A549 (cell line): ENCODE measurements around the gene NHSL1. TPM values are rescaled to one million over a fixed set of nuclear protein-coding genes. Genes with fewer than 3 reads are reported as not detected.
A peak's percentile ranks its signal among the peaks of the same experiment; 100 is the strongest.
"Not testable (repeated sequence)": the region's sequence is repeated elsewhere in the genome, so short reads cannot be mapped to it uniquely, and the experiment has no call there.

Experiments
- ATAC-seq, 2 experiments: fragments of 200-7000 bp in 1 of 2; fragments of >200 bp in 1 of 2; cut with Nextera tagmentation in 1 of 2; cut with Tn5 transposase in 1 of 2; 3 replicates each; pipeline versions ENCODE4 v1.8.0 to v1.9.1; 2018 to 2020; ENCODE audit warnings: mild to moderate bottlenecking in 1 of 2, moderate library complexity in 1 of 2
- CTCF ChIA-PET: fragments of 300-600 bp; sonication (Branson Sonifier 250); formaldehyde crosslinking; extraction: SDS; loops from one replicate; lab custom pipeline; 2021; ENCODE audit warnings: antibody characterized with exemption, inconsistent platforms; lab: Yijun Ruan, JAX
- POLR2A ChIA-PET: fragments of 350-600 bp; formaldehyde crosslinking; extraction: SDS; loops from one replicate; lab custom pipeline; 2021; ENCODE audit warnings: antibody characterized with exemption, inconsistent platforms; lab: Yijun Ruan, JAX
- DNase-seq, 2 experiments: peaks; one replicate each; pipeline versions ENCODE4 v3.0.0 to v3.0.0-alpha.2; 2011 to 2016; ENCODE audit warnings: low read depth in 1 of 2, low spot score in 1 of 2
- FAIRE-seq: peaks from 2 replicates; lab custom pipeline; 2011; peaks lifted over from hg19 to GRCh38; lab: Jason Lieb, UNC
- H3K27ac ChIP-seq, 2 experiments: fragments of >200 bp; sonication (Bioruptor Twin); formaldehyde crosslinking; 3 replicates each; pipeline ENCODE4 v1.5.1; 2016 to 2017
- H3K4me1 ChIP-seq: fragments of >200 bp; sonication (Bioruptor Twin); formaldehyde crosslinking; 3 replicates; pipeline ENCODE4 v1.6.1; 2016
- H3K4me2 ChIP-seq: fragments of >200 bp; sonication (Bioruptor Twin); formaldehyde crosslinking; 3 replicates; pipeline ENCODE4 v1.6.1; 2016
- H3K4me3 ChIP-seq: fragments of >200 bp; sonication (Bioruptor Twin); formaldehyde crosslinking; 3 replicates; pipeline ENCODE4 v1.5.1; 2016
- H3K9me3 ChIP-seq: fragments of >200 bp; sonication (Bioruptor Twin); formaldehyde crosslinking; 3 replicates; pipeline ENCODE4 v1.6.1; 2016
- CEBPB ChIP-seq, 2 experiments: fragments of >200 bp in 1 of 2; sonication (Bioruptor Twin) in 1 of 2; formaldehyde crosslinking in 1 of 2; IDR thresholded peaks; 2 replicates each; pipeline ENCODE4 v1.6.1; 2012 to 2016
- CHD2 ChIP-seq: fragments of 150-350 bp; IDR thresholded peaks from 2 replicates; pipeline ENCODE4 v1.6.1; 2014; ENCODE audit warnings: low read length; ENCODE audit not compliant: partially characterized antibody
- CHD4 ChIP-seq: fragments of 200-600 bp; sonication (generic); IDR thresholded peaks from 2 replicates; pipeline ENCODE4 v1.6.1; 2016; ENCODE audit warnings: antibody characterized with exemption, mild to moderate bottlenecking, borderline replicate concordance
- EHF ChIP-seq: fragments of 250-450 bp; sonication (Bioruptor Pico); IDR thresholded peaks from 2 replicates; pipeline ENCODE4 v1.5.0; 2020; ENCODE audit warnings: mild to moderate bottlenecking
- ELK1 ChIP-seq: fragments of 150-350 bp; IDR thresholded peaks from 2 replicates; pipeline ENCODE4 v1.6.1; 2014; ENCODE audit warnings: low read depth, mild to moderate bottlenecking, low read length
- ESRRA ChIP-seq: fragments of 150-350 bp; IDR thresholded peaks from 2 replicates; pipeline ENCODE4 v1.6.1; 2014; ENCODE audit warnings: mild to moderate bottlenecking, low read length, borderline replicate concordance
- FOSB ChIP-seq: fragments of 250-450 bp; sonication (Bioruptor Pico); IDR thresholded peaks from 2 replicates; pipeline ENCODE4 v1.5.0; 2020; ENCODE audit warnings: mild to moderate bottlenecking, moderate library complexity
- FOSL2 ChIP-seq, 2 experiments: fragments of 450-650 bp in 1 of 2; fragments of >200 bp in 1 of 2; sonication (Bioruptor Twin) in 1 of 2; formaldehyde crosslinking; IDR thresholded peaks; 2 replicates each; pipeline versions ENCODE4 v1.5.0 to v1.6.1; 2016 to 2020; ENCODE audit warnings: mild to moderate bottlenecking in 1 of 2, moderate library complexity in 1 of 2
- HES2 ChIP-seq: fragments of >200 bp; sonication (Bioruptor Twin); formaldehyde crosslinking; IDR thresholded peaks from 2 replicates; pipeline ENCODE4 v1.6.1; 2016
- HEYL ChIP-seq: fragments of 250-450 bp; sonication (Bioruptor Pico); IDR thresholded peaks from 2 replicates; pipeline ENCODE4 v1.8.0; 2021; ENCODE audit warnings: mild to moderate bottlenecking, moderate library complexity
- HMGXB4 ChIP-seq: fragments of 250-450 bp; sonication (Bioruptor Pico); IDR thresholded peaks from 2 replicates; pipeline ENCODE4 v1.5.0; 2021; ENCODE audit warnings: mild to moderate bottlenecking, moderate library complexity, borderline replicate concordance
- HOXB13 ChIP-seq: fragments of 250-450 bp; sonication (Bioruptor Pico); IDR thresholded peaks from 2 replicates; pipeline ENCODE4 v1.5.0; 2020; ENCODE audit warnings: low read depth, mild to moderate bottlenecking, moderate library complexity
- NR3C1 ChIP-seq: fragments of >200 bp; sonication (Bioruptor Twin); formaldehyde crosslinking; IDR thresholded peaks from 3 replicates; pipeline ENCODE4 v1.6.1; 2017
- POLR2AphosphoS2 ChIP-seq: conservative IDR thresholded peaks from 2 replicates; pipeline ENCODE4 v1.6.1; 2012; ENCODE audit warnings: low read length, improper control_type of control experiment, inconsistent platforms
- RAD21 ChIP-seq, 2 experiments: fragments of >200 bp in 1 of 2; sonication (Bioruptor Twin) in 1 of 2; formaldehyde crosslinking in 1 of 2; IDR thresholded peaks in 1 of 2; conservative IDR thresholded peaks in 1 of 2; 2 replicates in 1 of 2; 3 replicates in 1 of 2; pipeline ENCODE4 v1.6.1; 2012 to 2018; ENCODE audit warnings: inconsistent platforms in 1 of 2
- RNF2 ChIP-seq: fragments of 200-600 bp; sonication (generic); IDR thresholded peaks from 2 replicates; pipeline ENCODE4 v1.6.1; 2016; ENCODE audit warnings: low read depth, mild to moderate bottlenecking, antibody characterized with exemption, moderate library complexity, borderline replicate concordance
- SMC3 ChIP-seq: fragments of >200 bp; sonication (Bioruptor Twin); formaldehyde crosslinking; IDR thresholded peaks from 3 replicates; pipeline ENCODE4 v1.6.1; 2018; ENCODE audit warnings: inconsistent platforms
- ZC3H11A ChIP-seq: fragments of 450-650 bp; IDR thresholded peaks from 2 replicates; pipeline ENCODE4 v1.6.1; 2014; ENCODE audit warnings: antibody characterized with exemption, mild to moderate bottlenecking
- WGBS: methylation state at CpG from one replicate; pipeline ENCODE4 v1.1.6; 2017; ENCODE audit errors: missing lambda C conversion rate; 5-methylcytosine and 5-hydroxymethylcytosine counted together
- polyA plus RNA-seq, 4 experiments: library from polyadenylated mRNA; depleted of rRNA in 3 of 4; stranded (reverse); fragments of >200 nt; fragmentation: RNase III in 1 of 4; extraction: RNeasy Plus Mini Kit Qiagen cat#74134 plus additional on column Dnase treatment in 1 of 4; gene quantifications; 2 replicates in 3 of 4; 3 replicates in 1 of 4; pipeline ENCODE4 v1.2.3, GENCODE V29; 2011 to 2017
- TF ChIP-seq, protein P1 (sequence below): fragments of >200 bp; sonication (Bioruptor Twin); formaldehyde crosslinking; IDR thresholded peaks from 3 replicates; pipeline ENCODE4 v1.5.1; 2016

Gene NHSL1
- polyA plus RNA-seq, 2 of the 4 experiments (the other 2 are of a cell fraction) = 1.6 to 2.8 TPM

DNA sequence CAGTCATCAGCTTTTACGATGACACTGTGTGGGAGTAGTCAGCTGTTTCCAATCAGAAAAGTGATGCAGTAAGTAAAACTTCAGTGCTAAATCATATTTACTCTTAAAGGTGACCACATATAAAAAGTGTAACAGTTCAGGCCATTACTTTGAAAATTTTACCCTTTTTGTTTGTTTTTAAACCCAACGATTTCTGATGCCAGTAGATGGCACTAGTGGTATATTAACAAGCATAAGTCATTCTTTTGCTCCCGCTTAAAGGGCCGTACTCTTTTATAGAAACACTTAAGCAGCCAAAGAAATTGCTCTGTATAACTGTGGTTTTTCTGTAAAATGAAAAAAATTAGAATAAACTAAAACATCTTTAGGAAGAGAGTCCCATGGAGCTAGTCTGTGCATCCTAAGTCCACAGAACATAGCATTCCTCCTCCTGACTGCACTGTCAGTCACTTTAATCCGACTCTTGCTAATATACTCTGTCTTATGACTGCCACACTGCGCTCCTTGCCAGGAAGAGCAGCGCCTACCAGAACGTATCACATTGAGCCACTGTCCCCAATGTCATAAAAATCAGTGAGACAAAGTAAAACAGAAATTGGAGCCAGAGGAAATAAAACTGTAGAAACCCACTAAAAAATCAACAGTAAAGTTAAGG, 70.2 kb downstream of the NHSL1 start:
- ATAC-seq (peak; percentile 73 to 78; a peak in 4 of 6 replicates), DNase-seq (peak; percentile 25 to 54), FAIRE-seq (peak; percentile 51)
- no peaks in the 10 kb centered on the region for H3K4me1 ChIP-seq
- TF ChIP-seq ZC3H11A = no peak
- TF ChIP-seq NR3C1 = no peak
- TF ChIP-seq CEBPB (IDR thresholded peaks at IDR 0.05) = no peak
- peak; percentile 79 to 86 for TF ChIP-seq RAD21 (conservative IDR thresholded peaks at IDR 0.05 in 1 of 2, IDR thresholded peaks at IDR 0.05 in 1 of 2)
- peak; percentile 90 for TF ChIP-seq SMC3
- no peak for TF ChIP-seq CHD2
- TF ChIP-seq FOSB (CRISPR knock-in tag) = no peak
- TF ChIP-seq POLR2AphosphoS2 = no peak
- TF ChIP-seq, protein P1, sequence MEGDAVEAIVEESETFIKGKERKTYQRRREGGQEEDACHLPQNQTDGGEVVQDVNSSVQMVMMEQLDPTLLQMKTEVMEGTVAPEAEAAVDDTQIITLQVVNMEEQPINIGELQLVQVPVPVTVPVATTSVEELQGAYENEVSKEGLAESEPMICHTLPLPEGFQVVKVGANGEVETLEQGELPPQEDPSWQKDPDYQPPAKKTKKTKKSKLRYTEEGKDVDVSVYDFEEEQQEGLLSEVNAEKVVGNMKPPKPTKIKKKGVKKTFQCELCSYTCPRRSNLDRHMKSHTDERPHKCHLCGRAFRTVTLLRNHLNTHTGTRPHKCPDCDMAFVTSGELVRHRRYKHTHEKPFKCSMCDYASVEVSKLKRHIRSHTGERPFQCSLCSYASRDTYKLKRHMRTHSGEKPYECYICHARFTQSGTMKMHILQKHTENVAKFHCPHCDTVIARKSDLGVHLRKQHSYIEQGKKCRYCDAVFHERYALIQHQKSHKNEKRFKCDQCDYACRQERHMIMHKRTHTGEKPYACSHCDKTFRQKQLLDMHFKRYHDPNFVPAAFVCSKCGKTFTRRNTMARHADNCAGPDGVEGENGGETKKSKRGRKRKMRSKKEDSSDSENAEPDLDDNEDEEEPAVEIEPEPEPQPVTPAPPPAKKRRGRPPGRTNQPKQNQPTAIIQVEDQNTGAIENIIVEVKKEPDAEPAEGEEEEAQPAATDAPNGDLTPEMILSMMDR = peak; percentile 73
- no peak for TF ChIP-seq RNF2
- no peak for TF ChIP-seq HEYL (CRISPR knock-in tag)
- H3K27ac ChIP-seq = peak overlapping the region; percentile 2 to 3; a peak in 1 of 6 replicates
- WGBS = 34% methylated on average over 8 of the region's 8 CpGs
- POLR2A ChIA-PET = no interaction called here
- H3K9me3 ChIP-seq = no peaks in the 10 kb centered on the region
- CTCF ChIA-PET = interaction anchor here (0.7 to 9.2 kb wide), 34 partner anchors 9 to 426 kb away, joined by 3 to 85 read pairs (median 4); no protein-coding TSS in a partner anchor
- H3K4me2 ChIP-seq = peak overlapping the region; percentile 13; the same call in 1 of the 3 replicates
- H3K4me3 ChIP-seq = no peak overlapping the region

DNA sequence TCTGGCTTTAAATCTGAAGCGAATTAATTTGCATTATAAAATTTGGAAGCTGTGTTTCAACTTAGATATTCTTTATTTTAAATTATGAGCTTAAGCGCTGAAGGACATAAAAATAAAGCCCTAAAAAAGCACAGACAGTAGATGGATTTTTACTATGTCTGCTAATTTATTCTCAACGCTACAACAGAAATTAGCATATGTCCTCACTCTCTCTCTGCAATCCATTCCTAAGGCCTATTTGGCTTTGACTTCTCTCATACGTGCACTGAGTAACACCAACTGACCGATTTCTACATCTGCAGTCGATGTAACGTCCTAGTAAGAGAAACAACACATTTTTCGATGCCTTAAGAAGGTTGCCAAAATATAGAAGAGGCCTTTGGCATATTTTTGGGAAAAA, 71.6 kb downstream of the NHSL1 start:
- no peak overlapping the region for H3K27ac ChIP-seq
- no peak for FAIRE-seq
- no peaks in the 10 kb centered on the region for H3K4me1 ChIP-seq
- no peak overlapping the region for H3K4me3 ChIP-seq
- no peaks in the 10 kb centered on the region for H3K9me3 ChIP-seq
- TF ChIP-seq HMGXB4 (CRISPR knock-in tag) = no peak
- TF ChIP-seq EHF (CRISPR knock-in tag) = no peak
- no peak for TF ChIP-seq RAD21 (conservative IDR thresholded peaks at IDR 0.05 in 1 of 2, IDR thresholded peaks at IDR 0.05 in 1 of 2)
- no peak for TF ChIP-seq ELK1
- TF ChIP-seq HEYL (CRISPR knock-in tag) = no peak
- TF ChIP-seq POLR2AphosphoS2 = no peak
- TF ChIP-seq, all 56 proteins: peak for 0
- ChIA-PET POLR2A (no interaction called here), CTCF (interaction anchor here (0.6 to 9.2 kb wide), 10 partner anchors 13 to 339 kb away, joined by 3 to 85 read pairs (median 13); no protein-coding TSS in a partner anchor)
- 90% methylated on average over 8 of the region's 8 CpGs for WGBS
- no peak overlapping the region for H3K4me2 ChIP-seq
- DNase-seq (no peak), ATAC-seq (no peak)

DNA sequence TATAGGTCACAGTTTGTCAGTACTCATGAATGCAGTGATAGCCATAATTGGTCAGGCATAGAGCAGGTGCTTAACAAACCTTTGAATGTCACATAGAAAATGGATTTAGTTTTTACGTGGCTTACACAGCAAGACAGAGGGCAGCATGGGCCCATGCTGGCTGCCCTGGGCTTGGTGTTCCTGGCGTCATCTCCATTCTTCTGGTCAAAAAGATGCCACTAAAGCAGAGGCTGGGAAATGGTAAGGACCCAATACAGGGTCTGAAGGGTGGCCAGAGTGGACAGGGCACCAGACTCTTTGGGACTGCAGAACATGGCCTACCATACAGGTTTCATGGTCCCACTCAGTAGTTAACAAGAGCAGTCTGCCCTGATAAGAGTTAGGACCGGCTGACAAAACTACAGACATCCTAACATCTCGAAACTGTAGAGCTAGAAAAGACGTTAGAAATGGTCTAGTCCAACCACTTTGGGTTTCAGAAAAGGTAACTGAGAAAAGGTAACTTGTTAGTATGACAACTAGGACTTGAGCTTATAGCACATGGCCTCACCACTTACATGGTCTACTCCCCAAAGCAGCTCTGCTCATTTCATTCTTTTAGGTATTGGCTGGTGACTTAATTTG, 72.7 kb downstream of the NHSL1 start:
- ATAC-seq (no peak), FAIRE-seq (no peak), DNase-seq (no peak)
- H3K27ac ChIP-seq = no peak overlapping the region
- H3K9me3 ChIP-seq = no peaks in the 10 kb centered on the region
- H3K4me3 ChIP-seq = no peak overlapping the region
- no peak overlapping the region for H3K4me2 ChIP-seq
- POLR2A ChIA-PET = no interaction called here
- H3K4me1 ChIP-seq = no peaks in the 10 kb centered on the region
- CTCF ChIA-PET = interaction anchor here (0.6 to 9.2 kb wide), 8 partner anchors 21 to 340 kb away, joined by 3 to 85 read pairs (median 10); partner anchors contain the start of gene HEBP2
- 73% methylated on average over 5 of the region's 5 CpGs for WGBS
- no peak for TF ChIP-seq FOSL2 (IDR thresholded peaks at IDR 0.05)
- no peak for TF ChIP-seq FOSL2 (CRISPR knock-in tag; IDR thresholded peaks at IDR 0.05)
- no peak for TF ChIP-seq ESRRA
- TF ChIP-seq HES2 = no peak
- no peak for TF ChIP-seq HOXB13 (CRISPR knock-in tag)
- no peak for TF ChIP-seq HEYL (CRISPR knock-in tag)
- no peak for TF ChIP-seq CHD4

DNA sequence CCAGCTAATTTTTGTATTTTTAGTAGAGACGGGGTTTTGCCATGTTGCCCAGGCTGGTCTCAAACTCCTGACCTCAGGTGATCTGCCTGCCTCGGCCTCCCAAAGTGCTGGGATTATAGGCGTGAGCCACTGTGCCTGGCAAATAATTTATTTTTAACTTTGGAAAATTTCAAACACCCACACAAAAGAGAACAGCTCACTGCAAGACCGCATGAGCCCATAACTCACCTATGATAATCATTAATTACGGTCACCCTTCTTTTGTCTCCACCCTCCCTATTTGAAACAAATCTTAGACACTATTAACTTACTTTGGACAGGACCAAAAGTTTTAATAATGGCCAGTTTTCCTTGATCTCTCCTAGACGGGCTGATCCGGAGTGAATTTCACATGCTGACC, 74.0 kb downstream of the NHSL1 start:
- H3K27ac ChIP-seq, H3K4me2 ChIP-seq, DNase-seq, FAIRE-seq, H3K4me3 ChIP-seq, ATAC-seq, H3K9me3 ChIP-seq, POLR2A ChIA-PET, H3K4me1 ChIP-seq: not testable (repeated sequence)
- CTCF ChIA-PET = interaction anchor here (0.9 to 9.2 kb wide), 7 partner anchors 20 to 340 kb away, joined by 3 to 85 read pairs (median 4); partner anchors contain the start of gene HEBP2
- WGBS = 90% methylated on average over 7 of the region's 7 CpGs
